Transverse colon (tissue), 4 donors: ENCODE data around the gene SLC30A9. TPM values are rescaled to one million over a fixed set of nuclear protein-coding genes. Genes with fewer than 3 reads are reported as not detected.

ENCODE experiments used
- DNase-seq: peaks from one replicate; pipeline ENCODE4 v3.0.0-alpha.2; 2019
- H3K27ac ChIP-seq, 4 donors: fragments of 200-600 bp; sonication (generic); 2 replicates each; pipeline ENCODE4 v1.5.1; 2016 to 2018; ENCODE audit warnings: inconsistent platforms in 4 of 4
- H3K27me3 ChIP-seq: fragments of 200-600 bp; sonication (generic); 2 replicates; pipeline ENCODE4 v1.5.1; 2017; ENCODE audit warnings: inconsistent platforms
- H3K36me3 ChIP-seq, 4 donors: fragments of 200-600 bp; sonication (generic); 2 replicates each; pipeline ENCODE4 v1.5.1; 2017 to 2019; ENCODE audit warnings: inconsistent platforms in 4 of 4
- H3K4me1 ChIP-seq, 4 donors: fragments of 200-600 bp; sonication (generic); 2 replicates each; pipeline ENCODE4 v1.5.1; 2017 to 2020; ENCODE audit warnings: inconsistent platforms in 4 of 4
- H3K4me3 ChIP-seq, 4 donors: fragments of 200-600 bp; sonication (generic); 1 replicate in 1 of 4; 2 replicates in 3 of 4; pipeline versions ENCODE4 v1.5.1 to v1.6.1; 2017 to 2019; ENCODE audit warnings: inconsistent platforms in 4 of 4
- H3K9me3 ChIP-seq, 2 donors: fragments of 200-600 bp; sonication (generic); 2 replicates each; pipeline ENCODE4 v1.5.1; 2017 to 2019; ENCODE audit warnings: inconsistent platforms in 2 of 2
- CTCF ChIP-seq, 5 experiments: fragments of 200-600 bp in 3 of 5; fragments of 450-650 bp in 2 of 5; sonication (generic) in 3 of 5; IDR thresholded peaks; 1 replicate in 2 of 5; 2 replicates in 3 of 5; pipeline ENCODE4 v1.5.1; 2016 to 2017; ENCODE audit warnings: antibody characterized with exemption in 5 of 5, inconsistent platforms in 3 of 5, mild to moderate bottlenecking in 2 of 5, moderate library complexity in 1 of 5
- EP300 ChIP-seq: sonication (generic); formaldehyde crosslinking; IDR thresholded peaks from one replicate; pipeline ENCODE4 v1.6.1; 2017; ENCODE audit warnings: antibody characterized with exemption, low read depth
- POLR2A ChIP-seq: fragments of 450-650 bp; IDR thresholded peaks from one replicate; pipeline ENCODE4 v1.6.1; 2016; ENCODE audit warnings: antibody characterized with exemption, mild to moderate bottlenecking, moderate library complexity
- POLR2AphosphoS5 ChIP-seq, 3 donors: sonication (generic); formaldehyde crosslinking; IDR thresholded peaks; one replicate each; pipeline ENCODE4 v1.6.1; 2016; ENCODE audit warnings: antibody characterized with exemption in 3 of 3
- WGBS, 2 donors: methylation state at CpG; one replicate each; pipeline ENCODE4 v1.1.5; 2018; ENCODE audit warnings: low coverage in 1 of 2; 5-methylcytosine and 5-hydroxymethylcytosine counted together
- in situ Hi-C, 4 donors: fragments of 200-750 bp; cut with MboI; loops; one replicate each; pipeline versions ENCODE4 v1.15.0 to v1.15.1; 2017; ENCODE audit warnings: low sequenced_read_pairs in 3 of 4, low pct_ligation_motif_present in 1 of 4, low pct_unique_long_range_greater_than_20kb in 1 of 4
- intact Hi-C: fragments of 100-400 bp; cut with DNase I; formaldehyde crosslinking; loops from one replicate; pipeline ENCODE4 v1.15.1; 2023; ENCODE audit warnings: low total_unique reads
- total RNA-seq, 4 donors: library from RNA; depleted of rRNA; stranded (reverse); fragments of >200 nt; gene quantifications; one replicate each; pipeline ENCODE4 v1.1.0, GENCODE V29; 2016

SLC30A9 gene
- total RNA-seq, 4 donors from 2014 or later = 42.6 to 59.8 (median 47.9) TPM

DNA sequence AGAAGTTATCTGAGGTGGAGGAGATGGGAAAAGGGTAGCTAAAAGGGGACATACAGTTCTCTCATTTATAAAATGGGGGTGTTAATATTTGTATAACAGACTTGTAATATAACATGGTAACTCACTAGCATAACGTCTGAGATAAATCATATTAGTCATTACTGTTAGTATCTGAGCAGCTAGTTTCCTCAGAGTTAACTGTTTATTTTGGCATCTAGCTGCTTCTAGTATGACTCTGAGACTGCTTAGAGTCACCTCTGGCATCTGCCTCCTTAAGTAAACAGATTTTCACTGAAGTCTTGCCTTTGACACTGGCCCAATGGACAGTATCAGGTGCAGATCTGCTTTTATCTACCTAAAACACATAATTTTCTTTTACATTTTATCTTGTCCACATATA lies 58.1 kb downstream of the SLC30A9 start:
- Histone ChIP-seq H3K4me3 (no peak overlapping the region), H3K4me1 (peaks cover 0 to 7% (median 0%) of the 10 kb centered on the region in 4 donors), H3K27me3 (no peaks in the 10 kb centered on the region), H3K9me3 (no peaks in the 10 kb centered on the region), H3K27ac (no peak overlapping the region), H3K36me3 (peaks cover 0 to 42% (median 1%) of the 10 kb centered on the region in 4 donors)
- TF ChIP-seq POLR2A (no peak), POLR2AphosphoS5 (IDR thresholded peaks at IDR 0.05) (no peak), CTCF (IDR thresholded peaks at IDR 0.05) (no peak), EP300 (no peak)
- WGBS, 2 donors = 38 to 40% methylated on average over 1 of the region's 1 CpG
- intact Hi-C loops = no loop called here
- in situ Hi-C loops = no loop called here
- DNase-seq = no peak

DNA sequence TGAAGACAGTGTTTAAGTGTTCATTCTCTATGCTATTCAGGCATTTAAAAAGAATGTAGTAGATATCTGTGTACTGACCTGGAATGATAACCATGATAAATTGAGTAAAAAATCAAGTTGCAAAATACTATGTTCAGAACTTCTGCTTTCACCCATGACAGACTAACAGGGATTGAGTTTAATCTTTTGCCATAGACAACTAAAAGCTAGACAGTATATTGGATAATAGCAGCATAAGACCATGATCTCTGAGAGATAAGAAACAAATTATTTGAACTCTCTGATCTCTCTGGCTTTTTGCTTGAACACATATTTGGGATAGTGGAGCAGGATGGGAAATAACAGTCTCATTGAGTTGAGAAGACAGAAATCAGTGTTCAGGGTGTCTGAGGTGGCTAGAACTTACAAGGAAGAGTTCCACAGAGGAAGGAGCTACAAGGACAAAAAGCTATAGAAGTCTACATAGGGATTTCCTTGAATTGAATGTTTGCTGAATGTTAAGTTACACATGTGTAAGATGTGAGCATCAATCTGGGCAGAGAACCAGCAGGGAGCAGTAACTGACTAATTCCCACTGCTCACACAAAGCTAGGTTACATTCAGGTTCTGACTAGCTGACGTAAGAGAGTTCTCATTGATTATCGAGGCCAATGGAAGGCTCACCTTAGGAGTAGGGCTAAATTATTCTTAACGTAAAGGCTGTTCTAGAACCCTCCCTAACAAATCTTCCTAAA lies 60.4 kb downstream of the SLC30A9 start:
- H3K36me3 ChIP-seq = peaks cover 0 to 39% (median 0%) of the 10 kb centered on the region in 4 donors

GRCh38 chr4:42066402-42066801 lies 76.1 kb downstream of the SLC30A9 start:
- Histone ChIP-seq H3K4me1 (no peaks in the 10 kb centered on the region), H3K27me3 (no peaks in the 10 kb centered on the region), H3K4me3 (no peak overlapping the region), H3K36me3 (peaks cover 0 to 39% (median 12%) of the 10 kb centered on the region in 4 donors), H3K27ac (no peak overlapping the region), H3K9me3 (no peaks in the 10 kb centered on the region)
- in situ Hi-C loops = no loop called here
- intact Hi-C loops = no loop called here
- no peak for TF ChIP-seq CTCF (IDR thresholded peaks at IDR 0.05)
- no peak for TF ChIP-seq POLR2AphosphoS5 (IDR thresholded peaks at IDR 0.05)
- TF ChIP-seq POLR2A = no peak
- TF ChIP-seq EP300 = no peak
- no peak for DNase-seq
- 89 to 100% methylated on average over 1 to 2 of the region's 2 CpGs for whole genome bisulfite sequencing, 2 donors

More for the DNA sequence above, 60.4 kb downstream of the SLC30A9 start:
- Histone ChIP-seq H3K4me1 (peaks cover 0 to 7% (median 0%) of the 10 kb centered on the region in 4 donors), H3K4me3 (no peak overlapping the region), H3K9me3 (no peaks in the 10 kb centered on the region), H3K27ac (no peak overlapping the region), H3K27me3 (no peaks in the 10 kb centered on the region)
- no peak for DNase-seq
- intact Hi-C loops (no loop called here), in situ Hi-C loops (no loop called here)
- WGBS, 2 donors = 80 to 88% methylated on average over 3 of the region's 3 CpGs
- TF ChIP-seq POLR2A (no peak), EP300 (no peak), CTCF (IDR thresholded peaks at IDR 0.05) (no peak), POLR2AphosphoS5 (IDR thresholded peaks at IDR 0.05) (no peak)

DNA sequence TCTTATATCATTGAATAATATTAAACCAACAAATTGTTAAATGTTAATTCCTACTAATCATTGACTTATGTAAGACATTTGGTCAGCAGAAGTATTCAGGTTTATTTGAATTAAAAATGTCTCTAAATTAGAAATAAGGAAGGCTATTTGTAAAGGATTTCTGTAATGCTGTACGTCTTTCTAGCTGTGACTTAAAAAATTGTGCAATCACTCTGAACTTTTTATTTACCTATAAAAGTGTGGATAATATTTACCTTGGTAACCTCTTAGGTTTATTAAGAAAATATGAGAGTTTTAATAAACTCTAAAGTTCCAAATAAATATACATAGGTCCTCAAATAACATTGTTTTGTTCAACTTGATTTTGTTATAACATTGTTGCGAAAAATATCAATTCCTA lies 76.9 kb downstream of the SLC30A9 start:
- Histone ChIP-seq H3K9me3 (no peaks in the 10 kb centered on the region), H3K27me3 (no peaks in the 10 kb centered on the region), H3K36me3 (peaks cover 0 to 44% (median 12%) of the 10 kb centered on the region in 4 donors), H3K4me1 (no peaks in the 10 kb centered on the region), H3K4me3 (no peak overlapping the region), H3K27ac (no peak overlapping the region)
- no peak for TF ChIP-seq POLR2A
- TF ChIP-seq POLR2AphosphoS5 (IDR thresholded peaks at IDR 0.05) = no peak
- TF ChIP-seq CTCF (IDR thresholded peaks at IDR 0.05) = no peak
- no peak for TF ChIP-seq EP300
- 48 to 50% methylated on average over 2 of the region's 2 CpGs for WGBS, 2 donors
- DNase-seq = no peak
- in situ Hi-C loops = no loop called here
- intact Hi-C loops = no loop called here
